NCI-H1694 (cell line): ENCODE results near the gene ZNF740.

Experiments
- DNase-seq: peaks from one replicate; lab custom pipeline; 2025; lab: John Stamatoyannopoulos, UW

ZNF740 gene

DNA sequence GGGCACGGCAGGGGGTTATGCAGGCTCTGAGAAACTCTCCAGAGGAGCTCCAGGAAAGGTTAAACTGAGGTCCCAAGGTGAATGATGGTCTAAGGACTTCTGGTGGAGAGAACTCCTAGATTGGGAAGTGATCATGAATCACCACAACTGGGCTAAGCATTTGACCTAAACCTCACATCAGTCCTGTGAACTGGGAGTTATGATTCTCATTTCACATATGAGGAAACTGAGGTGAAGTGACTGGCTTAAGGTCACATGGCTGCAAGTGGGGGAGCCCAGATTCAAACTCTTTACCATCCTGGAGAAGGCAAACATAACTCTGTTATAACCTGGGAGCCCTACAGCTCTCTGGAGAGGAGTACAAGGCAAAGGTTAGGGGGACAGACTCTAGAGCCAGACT lies 47.3 kb downstream of the ZNF740 start:
- no peak for DNase-seq

DNA sequence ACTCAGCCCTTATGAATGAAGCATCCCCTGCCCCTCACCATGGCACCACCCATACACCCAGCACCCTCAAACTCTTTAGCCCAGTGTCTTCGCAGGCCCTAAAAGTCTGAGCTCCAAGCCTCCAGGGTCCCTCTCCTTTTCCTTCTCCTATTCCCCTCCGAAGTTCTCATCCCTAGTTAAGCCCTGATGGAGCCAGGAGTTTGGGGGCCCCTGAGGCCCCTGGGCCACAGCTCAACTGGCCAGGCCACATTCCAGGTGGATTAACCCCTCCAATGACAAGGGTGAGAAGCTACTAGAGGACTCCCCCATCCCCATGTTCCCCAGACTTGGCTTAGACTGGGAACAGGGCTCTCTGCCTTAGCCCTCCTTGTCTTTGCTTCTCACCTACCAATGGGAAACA lies 48.9 kb downstream of the ZNF740 start:
- DNase-seq = no peak

DNA sequence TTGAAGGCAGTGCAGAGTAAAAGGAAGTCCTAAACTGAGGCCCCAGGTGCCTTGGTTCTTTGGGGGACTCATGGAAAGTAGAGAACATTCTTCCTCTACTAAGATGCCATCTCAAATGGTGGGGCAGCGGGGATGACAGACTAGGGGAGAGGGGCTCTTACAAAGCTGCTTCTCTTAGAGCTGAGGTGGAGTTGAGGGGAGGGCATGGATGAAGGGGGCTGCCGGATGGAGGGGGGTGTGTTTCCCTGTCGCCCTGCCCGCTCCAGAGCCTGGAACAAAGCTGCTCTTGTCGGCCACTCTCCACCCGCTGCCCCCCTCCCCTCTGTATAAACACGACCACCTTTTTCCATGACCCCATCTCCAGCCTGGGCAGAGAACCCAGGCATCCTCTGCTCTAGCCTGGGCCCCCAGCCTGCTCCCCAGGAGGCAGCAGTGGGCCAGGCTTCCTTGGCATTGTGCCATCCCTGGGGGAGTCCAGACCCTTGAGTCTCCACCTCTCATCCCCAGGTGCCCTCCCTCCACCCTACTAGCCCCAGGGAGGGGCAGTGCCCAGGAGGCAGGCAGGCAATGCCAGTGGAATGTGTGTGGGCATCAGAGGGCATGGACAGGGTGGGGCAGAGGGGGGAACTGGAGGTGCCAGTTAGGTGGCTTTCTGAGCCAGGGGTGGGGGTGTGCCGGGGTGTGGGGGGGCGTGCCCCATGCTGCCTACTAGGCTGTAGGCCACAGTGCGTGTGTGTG lies 49.8 kb downstream of the ZNF740 start:
- DNase-seq = no peak

DNA sequence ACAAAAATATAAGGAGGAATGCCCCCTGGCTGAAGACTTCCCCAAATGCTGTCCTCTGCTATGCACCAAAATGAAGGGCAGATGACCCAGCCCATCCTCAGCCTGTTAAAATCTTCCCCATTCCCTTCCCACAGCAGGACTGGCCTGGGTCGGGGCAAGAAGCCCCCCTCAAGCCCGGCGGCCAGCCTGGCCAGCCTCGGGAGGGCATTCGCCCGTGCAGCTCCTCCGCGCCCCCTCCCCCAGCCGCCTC lies 51.1 kb downstream of the ZNF740 start:
- no peak for DNase-seq

DNA sequence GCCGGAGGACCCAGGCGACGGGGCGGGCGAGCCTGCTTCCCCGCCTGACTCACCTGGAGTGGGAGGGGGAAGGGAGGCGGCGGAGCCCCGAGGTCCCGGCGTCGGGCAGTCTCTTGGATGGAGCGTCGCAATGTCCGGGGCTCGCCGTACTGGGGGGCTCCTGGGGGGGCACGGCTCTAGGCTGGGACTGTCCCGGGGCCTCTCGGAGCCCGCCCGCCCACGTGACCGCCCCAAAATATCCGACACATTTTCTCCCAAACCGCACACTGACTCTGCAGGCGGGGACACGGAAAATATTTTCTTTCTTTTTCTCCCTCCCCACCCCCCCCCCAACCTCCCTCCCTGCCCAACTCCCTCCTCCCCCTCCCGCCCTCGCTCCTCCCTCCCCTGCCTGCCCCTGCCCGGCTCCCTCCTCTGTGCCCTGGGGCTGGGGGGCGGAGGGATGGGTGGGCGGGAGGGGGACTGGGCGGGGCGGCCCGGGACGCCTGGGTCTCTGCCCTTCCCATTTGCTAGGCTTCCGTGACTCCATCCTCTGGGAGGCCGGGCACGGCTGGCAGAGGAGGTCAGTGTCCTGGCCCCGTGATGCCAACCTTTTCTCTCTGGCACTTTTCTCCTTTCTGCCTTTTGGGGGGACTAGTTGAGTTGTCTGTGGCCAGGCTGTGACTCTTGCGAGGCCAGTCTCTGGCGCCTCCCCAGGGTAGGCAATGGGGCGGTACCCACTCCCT lies 51.6 kb downstream of the ZNF740 start, which contains the start of gene RARG:
Gene RARG, minus strand, starts transcription at position 289 of the 725 bp plus-strand sequence. CDS start 4,664 bp downstream, outside the sequence.
- peak; percentile 30 for DNase-seq

DNA sequence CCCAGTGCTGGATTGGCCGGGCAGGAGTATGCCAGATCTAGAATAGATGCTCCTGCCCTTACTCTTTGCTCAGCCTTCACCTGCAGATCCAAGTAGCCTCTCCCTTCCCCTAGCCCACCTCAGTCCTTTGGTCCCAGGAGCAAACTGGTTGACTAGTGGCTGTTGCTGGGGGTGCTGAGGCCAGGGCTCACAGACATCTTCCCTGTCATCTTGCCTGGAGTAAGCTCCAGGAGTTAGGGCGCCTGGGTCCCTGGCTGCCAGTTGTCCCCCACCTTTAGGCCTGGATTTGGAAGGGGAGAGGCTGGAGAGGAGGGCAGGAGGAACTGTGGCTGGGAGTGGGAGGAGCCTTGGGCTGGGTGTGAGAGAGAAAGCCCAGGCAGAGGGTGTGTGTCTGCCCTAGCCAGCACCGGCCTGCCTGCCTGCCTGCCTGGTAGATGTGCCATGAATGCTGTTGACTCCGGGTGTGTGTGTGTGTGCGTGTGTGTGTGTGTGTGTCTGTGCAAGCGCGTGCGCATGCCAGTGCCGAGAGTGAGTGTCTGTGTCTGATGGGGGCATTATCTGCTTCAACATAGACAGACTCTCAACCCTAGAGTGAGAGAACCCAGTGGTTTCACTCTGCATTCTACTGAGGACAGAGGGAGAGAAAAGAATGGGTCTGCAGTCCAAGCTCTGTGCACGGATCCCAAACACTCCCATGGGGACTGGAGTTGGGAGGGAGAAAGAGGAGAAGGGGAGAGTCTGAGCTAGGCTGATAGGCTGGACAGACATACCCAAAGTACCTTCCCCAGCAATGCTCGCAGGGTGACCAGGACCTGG lies 52.3 kb downstream of the ZNF740 start:
- no peak for DNase-seq

DNA sequence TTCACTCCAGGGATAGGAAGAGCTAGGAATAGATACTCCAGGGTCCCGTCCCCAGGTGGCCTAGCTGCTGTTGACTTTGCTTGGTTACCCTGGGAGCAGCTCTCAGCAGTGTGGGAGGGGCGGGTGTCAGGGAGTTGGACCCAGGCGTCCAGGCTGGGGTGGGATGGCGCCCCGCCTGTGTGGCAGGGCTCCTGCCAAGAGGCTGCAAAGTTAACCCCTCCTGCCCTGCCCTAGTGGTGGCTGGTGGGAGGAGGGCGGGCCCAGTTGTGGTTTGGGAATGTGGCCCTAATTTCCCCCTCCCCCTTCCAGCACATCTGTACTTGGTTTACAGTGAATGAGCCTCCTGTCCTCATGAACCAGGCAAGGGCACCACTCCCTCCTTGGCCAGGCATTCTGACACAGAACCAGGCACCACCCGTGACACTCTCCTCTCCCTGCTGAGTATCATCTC lies 53.2 kb downstream of the ZNF740 start:
- DNase-seq = no peak

DNA sequence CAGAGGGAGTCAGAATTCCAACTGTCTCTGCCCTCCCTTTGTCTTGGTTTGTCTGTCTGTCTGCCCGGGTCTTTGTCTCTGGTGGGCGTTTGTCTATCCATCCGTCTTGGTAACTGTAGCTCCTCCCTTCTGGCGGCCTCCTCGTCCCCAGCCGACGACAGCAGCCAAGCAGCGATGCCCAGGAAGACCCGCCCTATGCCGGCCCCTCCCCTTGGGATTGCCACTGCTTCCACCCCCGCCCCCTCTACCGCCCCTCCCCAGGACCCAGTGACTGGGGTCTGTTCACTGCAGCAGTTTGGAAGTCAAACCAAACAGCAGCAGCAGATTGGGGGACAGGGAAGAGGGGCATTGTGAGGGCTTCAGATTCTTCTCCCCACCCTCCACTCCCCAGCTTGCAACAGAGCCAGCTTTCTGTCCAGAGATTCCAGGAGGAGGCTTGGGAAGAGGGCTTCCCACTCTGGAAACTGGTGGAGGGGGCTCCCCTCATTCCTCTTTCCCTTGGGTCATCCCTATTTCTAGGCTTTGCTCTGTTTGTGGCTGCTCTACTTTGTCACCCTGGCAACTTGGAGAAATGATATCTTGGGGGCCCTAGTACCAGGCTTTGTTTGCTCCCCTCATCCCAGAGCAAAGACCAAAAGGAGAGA lies 53.9 kb downstream of the ZNF740 start:
- peak; percentile 67 for DNase-seq

DNA sequence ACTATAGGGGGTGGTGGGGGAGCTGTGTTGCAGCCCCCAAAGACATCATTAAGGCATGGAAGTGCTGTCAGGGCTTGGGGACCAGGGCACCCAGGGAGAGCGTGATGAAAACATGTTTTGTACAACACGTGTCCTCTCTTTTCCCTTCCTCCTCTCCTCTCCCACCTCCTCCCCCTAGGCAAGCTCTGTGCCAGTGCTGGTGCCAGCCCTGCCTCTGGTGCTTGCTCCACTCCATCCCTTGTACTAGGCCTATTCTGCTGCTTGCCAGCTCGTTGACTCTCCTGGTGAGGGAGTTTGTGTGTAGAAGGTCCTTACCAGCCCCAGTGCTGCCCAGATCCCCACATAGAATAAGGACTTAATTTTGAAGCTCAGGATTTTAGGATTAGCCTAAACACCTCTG lies 54.6 kb downstream of the ZNF740 start:
- DNase-seq = no peak

DNA sequence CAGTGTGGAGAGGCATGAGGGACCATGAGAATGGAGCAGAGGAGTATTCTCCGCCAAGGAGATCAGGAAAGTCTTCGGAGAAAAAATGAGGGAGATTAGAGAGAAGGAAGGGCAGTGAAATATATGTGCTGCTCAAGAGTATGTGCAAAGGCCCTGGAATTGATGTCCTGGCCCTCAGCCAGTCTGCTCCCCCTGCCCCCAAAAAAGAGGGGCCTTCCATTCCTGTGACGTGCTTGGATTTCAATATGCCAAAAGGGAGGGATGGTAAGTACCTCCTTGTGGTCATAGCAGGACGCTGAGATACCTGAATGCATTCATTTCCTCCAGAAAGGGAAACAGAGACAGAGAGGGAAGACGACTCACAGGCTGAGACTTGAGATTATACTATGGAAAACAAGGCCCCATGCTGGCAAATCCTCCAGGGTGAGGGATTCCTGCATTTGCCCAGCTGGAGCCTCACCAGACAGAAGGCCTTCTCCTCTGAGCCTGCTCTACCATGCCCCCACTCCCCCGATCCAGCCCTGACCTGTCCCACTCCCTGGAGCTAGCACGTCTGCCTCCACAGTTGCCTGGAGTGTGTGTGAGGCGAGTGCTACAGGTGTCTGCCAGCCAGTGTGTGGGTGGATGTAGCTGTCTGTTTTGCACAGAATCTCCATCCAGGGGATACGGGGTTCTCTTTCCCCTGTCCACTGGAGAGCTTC lies 55.4 kb downstream of the ZNF740 start:
- no peak for DNase-seq

DNA sequence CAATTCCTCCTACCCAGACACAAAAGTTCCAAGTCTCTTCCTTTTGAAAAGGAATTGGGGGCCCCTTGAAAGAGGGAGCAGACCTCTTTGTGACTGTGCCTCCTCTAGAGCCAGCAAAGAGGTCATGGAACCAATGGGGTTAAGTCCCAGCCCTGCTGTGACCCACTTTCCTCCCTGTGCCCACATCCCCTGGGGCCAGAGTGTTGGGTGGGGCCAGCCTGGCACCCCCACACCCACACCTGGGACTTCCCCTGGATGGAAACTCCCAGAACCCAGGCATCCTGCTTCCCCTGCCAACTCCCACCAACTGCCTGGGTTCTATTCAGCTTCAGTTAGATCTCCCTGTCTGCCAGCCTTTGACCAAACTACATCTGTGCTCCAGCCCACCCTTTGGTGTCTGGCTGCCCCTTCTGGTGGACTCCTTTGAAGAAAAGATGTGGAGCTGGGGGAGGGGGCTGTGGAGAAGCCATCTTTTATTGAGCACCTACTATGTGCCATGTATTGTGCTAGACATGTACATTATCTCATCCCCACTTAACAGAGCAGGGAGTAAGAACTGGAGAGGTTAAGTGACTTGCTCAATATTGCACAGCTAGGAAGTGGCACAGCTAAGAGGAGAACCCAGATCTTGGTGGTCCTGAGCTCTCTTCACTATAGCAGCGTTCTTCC lies 56.1 kb downstream of the ZNF740 start:
- no peak for DNase-seq

DNA sequence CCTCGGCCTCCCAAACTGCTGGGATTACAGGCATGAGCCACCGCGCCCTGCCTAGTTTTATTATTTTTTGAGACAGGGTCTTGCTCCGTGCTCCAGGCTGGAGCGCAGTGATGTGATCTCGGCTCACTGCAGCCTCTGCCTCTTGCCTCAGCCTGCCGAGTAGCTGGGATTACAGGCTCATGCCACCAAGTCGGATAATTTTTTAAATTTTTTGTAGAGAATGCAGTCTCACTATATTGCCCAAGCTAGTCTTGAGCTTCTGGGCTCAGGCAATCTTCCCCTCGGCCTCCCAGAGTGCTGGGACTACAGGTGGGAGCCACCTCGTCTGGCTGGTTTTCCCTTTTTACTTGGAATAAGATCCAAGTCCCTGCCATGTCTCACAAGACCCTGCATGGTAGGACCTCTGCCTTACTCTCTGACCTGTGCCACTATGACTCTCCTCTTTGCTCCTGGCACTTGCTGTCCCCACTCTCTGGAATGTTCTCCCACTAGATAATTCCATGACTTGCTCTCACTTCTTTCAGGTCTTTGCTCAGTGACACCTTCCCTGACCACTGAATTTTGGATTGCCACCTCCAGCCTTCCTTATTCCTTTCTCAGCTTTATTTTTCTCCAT lies 59.2 kb downstream of the ZNF740 start:
- DNase-seq = no peak

DNA sequence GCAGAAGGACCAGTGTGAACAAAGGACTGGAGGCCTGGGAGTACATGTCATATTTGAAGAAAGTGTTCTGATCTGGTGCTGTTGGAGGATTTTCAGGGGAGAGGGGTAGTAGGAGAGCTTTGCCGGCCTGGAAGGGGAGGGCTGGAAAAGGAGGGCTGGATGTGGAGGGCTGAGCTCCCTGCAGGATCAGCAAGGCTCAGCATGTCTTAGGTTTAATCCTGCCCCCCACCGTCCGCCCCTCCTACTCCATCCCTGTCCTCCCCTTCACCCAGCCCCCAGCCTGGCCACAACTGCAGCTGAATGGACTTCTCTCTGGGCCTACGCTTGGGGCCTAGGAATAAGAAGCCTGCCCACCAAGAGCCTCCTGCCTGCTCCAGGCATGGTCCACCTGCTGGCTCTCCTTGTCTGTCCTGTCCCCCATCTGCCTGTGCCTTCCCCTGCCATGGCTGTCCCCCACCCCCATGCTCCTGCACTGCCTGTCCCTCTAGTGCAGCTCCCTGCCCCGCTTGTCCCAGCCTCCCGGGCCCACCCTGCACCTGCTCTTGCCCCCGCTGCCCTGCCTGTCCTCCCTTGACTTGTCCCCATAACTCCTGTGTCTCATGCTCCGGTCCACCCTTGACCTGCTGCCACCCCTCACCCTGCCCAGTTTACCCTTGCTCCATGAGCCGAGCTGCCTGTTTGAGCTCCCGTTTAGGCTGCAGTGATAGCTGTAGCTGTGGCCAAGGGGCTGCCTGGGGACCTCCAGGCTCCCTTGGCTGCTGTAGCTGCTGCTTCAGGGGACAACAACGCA lies 61.3 kb downstream of the ZNF740 start:
- DNase-seq = no peak

DNA sequence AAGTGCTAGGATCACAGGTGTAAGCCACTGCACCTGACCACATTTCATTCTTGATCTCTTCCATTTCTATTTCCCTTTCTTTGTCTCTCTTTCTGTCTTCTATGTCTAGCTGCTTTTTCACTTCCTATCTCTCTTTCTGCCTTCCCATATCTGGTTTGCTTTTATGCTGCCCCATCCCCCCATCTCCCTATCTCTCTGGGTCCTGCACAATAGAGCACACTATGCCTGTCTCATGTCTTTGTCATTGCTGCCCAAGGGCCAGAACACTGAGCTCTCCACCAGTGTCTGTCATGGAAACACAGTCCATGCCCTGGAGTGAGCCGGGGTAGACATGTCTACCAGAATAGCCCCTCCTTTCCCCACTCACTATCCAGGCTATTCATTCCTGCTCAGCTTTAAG lies 63.8 kb downstream of the ZNF740 start:
- no peak for DNase-seq
